SU-DHL-6 (cell line): ENCODE results near the gene CNTNAP4.

Experiments
- H2AFZ ChIP-seq: fragments of 200-600 bp; sonication (generic); 2 replicates; pipeline ENCODE4 v1.6.1; 2014; ENCODE audit warnings: low read depth, mild to moderate bottlenecking, moderate library complexity, mixed read lengths, antibody characterized with exemption, low read length; ENCODE audit not compliant: severe bottlenecking
- H3F3A ChIP-seq: fragments of 200-600 bp; shearing (Covaris generic); 2 replicates; pipeline ENCODE4 v1.6.0; 2016; ENCODE audit warnings: antibody characterized with exemption, mild to moderate bottlenecking; ENCODE audit not compliant: insufficient read depth
- H3K27ac ChIP-seq: fragments of 200-600 bp; sonication (generic); 2 replicates; pipeline ENCODE4 v1.5.1; 2016; ENCODE audit warnings: low read depth, mild to moderate bottlenecking, low read length, moderate library complexity, mixed read lengths
- H3K27me3 ChIP-seq: fragments of 200-600 bp; sonication (generic), shearing (Covaris generic); 2 replicates; pipeline ENCODE4 v1.6.0; 2014; ENCODE audit warnings: mild to moderate bottlenecking, low read length
- H3K36me3 ChIP-seq: fragments of 200-600 bp; sonication (generic); 2 replicates; pipeline ENCODE4 v1.6.1; 2014; ENCODE audit warnings: mild to moderate bottlenecking, low read length, mixed read lengths
- H3K4me2 ChIP-seq: fragments of 300-600, 200-600 bp; shearing (Covaris generic), sonication (generic); 2 replicates; pipeline ENCODE4 v1.6.0; 2014; ENCODE audit warnings: low read length, low read depth, mild to moderate bottlenecking; ENCODE audit not compliant: poor library complexity, severe bottlenecking
- H3K4me3 ChIP-seq: fragments of 200-600 bp; sonication (generic); 2 replicates; pipeline ENCODE4 v1.5.1; 2014; ENCODE audit warnings: antibody characterized with exemption, low read length, mild to moderate bottlenecking, mixed read lengths; ENCODE audit not compliant: insufficient read depth, poor library complexity, severe bottlenecking
- H3K79me2 ChIP-seq: fragments of 200-600 bp; sonication (generic); 2 replicates; pipeline ENCODE4 v1.6.1; 2014; ENCODE audit warnings: mild to moderate bottlenecking, low read length, moderate library complexity; ENCODE audit not compliant: insufficient read depth
- H3K9ac ChIP-seq: fragments of 200-600 bp; sonication (generic); 2 replicates; pipeline ENCODE4 v1.7.0; 2014; ENCODE audit warnings: mild to moderate bottlenecking, low read length
- H3K9me2 ChIP-seq: fragments of 200-600 bp; sonication (generic); replicated peaks from 2 replicates; pipeline ENCODE4 v1.6.1; 2014; ENCODE audit warnings: low read length; ENCODE audit not compliant: insufficient read depth
- H3K9me3 ChIP-seq: fragments of 200-600 bp; sonication (generic); 2 replicates; pipeline ENCODE4 v1.6.1; 2014; ENCODE audit warnings: low read length, mixed read lengths; ENCODE audit not compliant: insufficient read depth
- H4K20me1 ChIP-seq: fragments of 200-600 bp; sonication (generic); 2 replicates; pipeline ENCODE4 v1.6.1; 2014; ENCODE audit warnings: low read depth, mild to moderate bottlenecking, antibody characterized with exemption, low read length, moderate library complexity, mixed read lengths
- EZH2phosphoT487 ChIP-seq: fragments of 200-600 bp; sonication (generic), shearing (Covaris generic); conservative IDR thresholded peaks from 2 replicates; pipeline ENCODE4 v1.6.1; 2018; ENCODE audit warnings: mild to moderate bottlenecking, antibody characterized with exemption, low read length, moderate library complexity, mixed read lengths
- TF ChIP-seq, protein P1 (sequence below): fragments of 200-600 bp; sonication (generic); IDR thresholded peaks from one replicate; pipeline ENCODE4 v1.5.1; 2017; ENCODE audit warnings: antibody characterized with exemption, mild to moderate bottlenecking, low read length, moderate library complexity; ENCODE audit not compliant: insufficient read depth, poor library complexity, severe bottlenecking

The CNTNAP4 gene

GRCh38 chr16:76461836-76462235, 184.6 kb downstream of the CNTNAP4 start:
- H2AFZ ChIP-seq = no peak overlapping the region
- H3F3A ChIP-seq = no peaks in the 10 kb centered on the region
- no peaks in the 10 kb centered on the region for H3K36me3 ChIP-seq
- TF ChIP-seq EZH2phosphoT487 = no peak
- TF ChIP-seq, protein P1, sequence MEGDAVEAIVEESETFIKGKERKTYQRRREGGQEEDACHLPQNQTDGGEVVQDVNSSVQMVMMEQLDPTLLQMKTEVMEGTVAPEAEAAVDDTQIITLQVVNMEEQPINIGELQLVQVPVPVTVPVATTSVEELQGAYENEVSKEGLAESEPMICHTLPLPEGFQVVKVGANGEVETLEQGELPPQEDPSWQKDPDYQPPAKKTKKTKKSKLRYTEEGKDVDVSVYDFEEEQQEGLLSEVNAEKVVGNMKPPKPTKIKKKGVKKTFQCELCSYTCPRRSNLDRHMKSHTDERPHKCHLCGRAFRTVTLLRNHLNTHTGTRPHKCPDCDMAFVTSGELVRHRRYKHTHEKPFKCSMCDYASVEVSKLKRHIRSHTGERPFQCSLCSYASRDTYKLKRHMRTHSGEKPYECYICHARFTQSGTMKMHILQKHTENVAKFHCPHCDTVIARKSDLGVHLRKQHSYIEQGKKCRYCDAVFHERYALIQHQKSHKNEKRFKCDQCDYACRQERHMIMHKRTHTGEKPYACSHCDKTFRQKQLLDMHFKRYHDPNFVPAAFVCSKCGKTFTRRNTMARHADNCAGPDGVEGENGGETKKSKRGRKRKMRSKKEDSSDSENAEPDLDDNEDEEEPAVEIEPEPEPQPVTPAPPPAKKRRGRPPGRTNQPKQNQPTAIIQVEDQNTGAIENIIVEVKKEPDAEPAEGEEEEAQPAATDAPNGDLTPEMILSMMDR = no peak
- H3K9me3 ChIP-seq = no peaks in the 10 kb centered on the region
- H3K27me3 ChIP-seq = no peaks in the 10 kb centered on the region
- no peak overlapping the region for H3K9ac ChIP-seq
- H3K9me2 ChIP-seq = no peaks in the 10 kb centered on the region
- no peak overlapping the region for H3K27ac ChIP-seq
- no peak overlapping the region for H3K4me2 ChIP-seq
- no peak overlapping the region for H3K4me3 ChIP-seq
- H3K79me2 ChIP-seq = no peaks in the 10 kb centered on the region
- H4K20me1 ChIP-seq = no peaks in the 10 kb centered on the region

- no peaks in the 10 kb centered on the region for H3K9me2 ChIP-seq
- TF ChIP-seq EZH2phosphoT487 = no peak
- TF ChIP-seq, protein P1 = no peak
- H3K79me2 ChIP-seq = no peaks in the 10 kb centered on the region
- no peak overlapping the region for H2AFZ ChIP-seq
- H3F3A ChIP-seq = no peaks in the 10 kb centered on the region
- no peak overlapping the region for H3K4me3 ChIP-seq
- H4K20me1 ChIP-seq = no peaks in the 10 kb centered on the region
- no peak overlapping the region for H3K4me2 ChIP-seq
- H3K9me3 ChIP-seq = no peaks in the 10 kb centered on the region
- no peak overlapping the region for H3K9ac ChIP-seq
- H3K27me3 ChIP-seq = no peaks in the 10 kb centered on the region
- no peaks in the 10 kb centered on the region for H3K36me3 ChIP-seq
- no peak overlapping the region for H3K27ac ChIP-seq
Measured at GRCh38 chr16:76464955-76465620, 187.9 kb downstream of the CNTNAP4 start.

- H3K9ac ChIP-seq = no peak overlapping the region
- H3K9me2 ChIP-seq = no peaks in the 10 kb centered on the region
- no peaks in the 10 kb centered on the region for H3K27me3 ChIP-seq
- H3K4me3 ChIP-seq = no peak overlapping the region
- H3K79me2 ChIP-seq = no peaks in the 10 kb centered on the region
- no peak overlapping the region for H3K4me2 ChIP-seq
- no peak overlapping the region for H2AFZ ChIP-seq
- H3K36me3 ChIP-seq = no peaks in the 10 kb centered on the region
- H3K9me3 ChIP-seq = no peaks in the 10 kb centered on the region
- H4K20me1 ChIP-seq = no peaks in the 10 kb centered on the region
- TF ChIP-seq, protein P1 = no peak
- TF ChIP-seq EZH2phosphoT487 = no peak
- H3K27ac ChIP-seq = no peak overlapping the region
- H3F3A ChIP-seq = no peaks in the 10 kb centered on the region
Measured at GRCh38 chr16:76466871-76467270, 189.7 kb downstream of the CNTNAP4 start.
